Measurements from ENCODE around the gene FOXR1. TPM values are rescaled to one million over a fixed set of nuclear protein-coding genes. Genes with fewer than 3 reads are reported as not detected.
"Not testable (repeated sequence)": the region's sequence is repeated elsewhere in the genome, so short reads cannot be mapped to it uniquely, and the experiment has no call there.

Gene FOXR1
- total RNA-seq, 1 donor from 2014 or later, result not detected

- peaks cover 80% of the 10 kb centered on the region for H3F3A ChIP-seq (ENCODE audit: low read depth)
- H3K4me3 ChIP-seq, result peak overlapping the region; percentile 91
- H3K4me3 Mint-ChIP-seq, result peak overlapping the region; percentile 38
- H3K9me3 Mint-ChIP-seq, result no peaks in the 10 kb centered on the region
- H4K20me1 ChIP-seq (ENCODE audit: low read depth), result peaks cover 40% of the 10 kb centered on the region
- H3K36me3 ChIP-seq, result peaks cover 13% of the 10 kb centered on the region
- H3K4me1 ChIP-seq, result peaks cover 16% of the 10 kb centered on the region
- H2AFZ ChIP-seq (replicated peaks), result no peak overlapping the region
- H3K27me3 ChIP-seq, result no peaks in the 10 kb centered on the region
- H3K9ac ChIP-seq, result peak overlapping the region; percentile 92
- DNase-seq (ENCODE audit: low spot score), result no peak
- TF ChIP-seq EZH2 (IDR thresholded peaks at IDR 0.05) (no peak), CTCF (IDR thresholded peaks at IDR 0.05) (no peak), EZH2phosphoT487 (IDR thresholded peaks at IDR 0.05) (no peak)
- H3K79me2 ChIP-seq (ENCODE audit: low read depth), result peaks cover 67% of the 10 kb centered on the region
- H3K4me2 ChIP-seq, result peak overlapping the region; percentile 100
- H3K9me3 ChIP-seq (ENCODE audit: low read depth), result no peaks in the 10 kb centered on the region
- H3K27me3 Mint-ChIP-seq (ENCODE audit: insufficient read depth, low read depth), result peaks cover 2% of the 10 kb centered on the region
- H3K27ac ChIP-seq, result peak overlapping the region; percentile 50
- H3K27ac Mint-ChIP-seq, result no peak overlapping the region
- H3K4me1 Mint-ChIP-seq, result peaks cover 22% of the 10 kb centered on the region
- peaks cover 28% of the 10 kb centered on the region for H3K36me3 Mint-ChIP-seq
Observed at GRCh38 chr11:119016216-119017009, 44.9 kb downstream of the FOXR1 start.

- peaks cover 17% of the 10 kb centered on the region for H3K36me3 ChIP-seq
- peaks cover 78% of the 10 kb centered on the region for H3F3A ChIP-seq (ENCODE audit: low read depth)
- peaks cover 42% of the 10 kb centered on the region for H4K20me1 ChIP-seq (ENCODE audit: low read depth)
- H3K4me3 Mint-ChIP-seq, result peak overlapping the region; percentile 100
- H3K27ac ChIP-seq, result peak overlapping the region; percentile 11
- H3K4me3 ChIP-seq, result peak overlapping the region; percentile 91
- H3K9me3 Mint-ChIP-seq; H3K27me3 ChIP-seq; DNase-seq (ENCODE audit: low spot score); H2AFZ ChIP-seq (replicated peaks); H3K9me3 ChIP-seq (ENCODE audit: low read depth); H3K27me3 Mint-ChIP-seq (ENCODE audit: insufficient read depth, low read depth): not testable (repeated sequence)
- H3K4me1 ChIP-seq, result peaks cover 16% of the 10 kb centered on the region
- peaks cover 75% of the 10 kb centered on the region for H3K79me2 ChIP-seq (ENCODE audit: low read depth)
- H3K4me1 Mint-ChIP-seq, result peaks cover 22% of the 10 kb centered on the region
- peaks cover 32% of the 10 kb centered on the region for H3K36me3 Mint-ChIP-seq
- peak overlapping the region; percentile 92 for H3K9ac ChIP-seq
- peak overlapping the region; percentile 99 for H3K27ac Mint-ChIP-seq
- H3K4me2 ChIP-seq, result peak overlapping the region; percentile 100
Observed at GRCh38 chr11:119017377-119017776, 45.8 kb downstream of the FOXR1 start.

- peak; percentile 3 for TF ChIP-seq CTCF (IDR thresholded peaks at IDR 0.05)
- TF ChIP-seq EZH2 (IDR thresholded peaks at IDR 0.05), result no peak
- Histone ChIP-seq H3K79me2 (ENCODE audit: low read depth) (peaks cover 75% of the 10 kb centered on the region), H3K9me3 (ENCODE audit: low read depth) (no peaks in the 10 kb centered on the region), H3K4me1 (peaks cover 16% of the 10 kb centered on the region), H3F3A (ENCODE audit: low read depth) (peaks cover 73% of the 10 kb centered on the region), H3K4me3 (peak within 1 kb of the TSS; percentile 91), H2AFZ (replicated peaks) (peak within 1 kb of the TSS; percentile 92), H3K9ac (peak within 1 kb of the TSS; percentile 92), H3K36me3 (peaks cover 12% of the 10 kb centered on the region), H4K20me1 (ENCODE audit: low read depth) (peaks cover 42% of the 10 kb centered on the region), H3K4me2 (peak within 1 kb of the TSS; percentile 100), H3K27me3 (no peaks in the 10 kb centered on the region), H3K27ac (peak within 1 kb of the TSS; percentile 94)
- Mint-ChIP-seq H3K27ac (peak within 1 kb of the TSS; percentile 99), H3K4me3 (peak within 1 kb of the TSS; percentile 100), H3K36me3 (peaks cover 29% of the 10 kb centered on the region), H3K27me3 (ENCODE audit: insufficient read depth, low read depth) (peaks cover 2% of the 10 kb centered on the region), H3K4me1 (peaks cover 22% of the 10 kb centered on the region), H3K9me3 (no peaks in the 10 kb centered on the region)
- peak; percentile 96 for DNase-seq (ENCODE audit: low spot score)
Observed at GRCh38 chr11:119018074-119018938, 46.7 kb downstream of the FOXR1 start, which contains the start of the genes RPS25 and TRAPPC4. Gene RPS25 (minus strand): TSS chr11:119018343. CDS start chr11:119018284, 59 bp downstream. Gene TRAPPC4 (plus strand): TSS chr11:119018766. CDS start chr11:119018796, 30 bp downstream.
